Embryonic facial prominence (tissue), 1 donor: ENCODE results near the gene UBE4B.
A peak's percentile ranks its signal among the peaks of the same experiment; 100 is the strongest.
"Not testable (repeated sequence)": the region's sequence is repeated elsewhere in the genome, so short reads cannot be mapped to it uniquely, and the experiment has no call there.

Experiments
- DNase-seq: peaks from one replicate; pipeline ENCODE4 v3.0.0-alpha.2; 2016; ENCODE audit errors: extremely low spot score

Gene UBE4B

GRCh38 chr1:10210841-10211804 is 178.4 kb downstream of the UBE4B start:
- DNase-seq = peak; percentile 43

- DNase-seq = no peak
Observed at GRCh38 chr1:10211805-10212410, 179.2 kb downstream of the UBE4B start.

GRCh38 chr1:10212476-10212875 is 179.7 kb downstream of the UBE4B start:
- no peak for DNase-seq

GRCh38 chr1:10213186-10213705 is 180.5 kb downstream of the UBE4B start:
- no peak for DNase-seq

- DNase-seq = no peak
Observed at GRCh38 chr1:10216090-10216749, 183.5 kb downstream of the UBE4B start.

GRCh38 chr1:10217748-10218441 is 185.1 kb downstream of the UBE4B start:
- no peak for DNase-seq

- DNase-seq = no peak
Observed at GRCh38 chr1:10220200-10220599, 187.4 kb downstream of the UBE4B start.

- not testable (repeated sequence) for DNase-seq
Observed at GRCh38 chr1:10220657-10221056, 187.9 kb downstream of the UBE4B start.

- no peak for DNase-seq
Observed at GRCh38 chr1:10225573-10225972, 192.8 kb downstream of the UBE4B start.

- no peak for DNase-seq
Observed at GRCh38 chr1:10228528-10228927, 195.8 kb downstream of the UBE4B start.

GRCh38 chr1:10229903-10230302 is 197.1 kb downstream of the UBE4B start:
- DNase-seq = no peak
